CD4-positive, alpha-beta T cell (primary cell): ENCODE data around the gene LRRC46. TPM values are rescaled to one million over a fixed set of nuclear protein-coding genes. Genes with fewer than 3 reads are reported as not detected.

Experiments
- ATAC-seq: fragments of 200-7000 bp; cut with Tn5 transposase; one replicate; pipeline ENCODE4 v1.10.0; 2022; ENCODE audit warnings: mild to moderate bottlenecking; ENCODE audit not compliant: poor library complexity
- CTCF ChIA-PET: fragments of 350-600 bp; sonication (Branson Sonifier 250); formaldehyde crosslinking; loops from one replicate; lab custom pipeline; 2021; ENCODE audit warnings: antibody characterized with exemption, inconsistent platforms; lab: Charles Lee
- POLR2A ChIA-PET: fragments of 350-600 bp; sonication (Branson Sonifier 250); formaldehyde crosslinking; loops from one replicate; lab custom pipeline; 2021; ENCODE audit warnings: antibody characterized with exemption, inconsistent platforms; lab: Charles Lee
- DNase-seq, 14 experiments: peaks; one replicate each; pipeline ENCODE4 v3.0.0-alpha.2; 2013 to 2020; ENCODE audit warnings: mixed read lengths in 2 of 14
- H3K27ac ChIP-seq, 2 donors: one replicate each; pipeline versions ENCODE4 v1.5.1 to v1.7.0; 2013; ENCODE audit warnings: low read length in 2 of 2, low read depth in 1 of 2, mild to moderate bottlenecking in 1 of 2
- H3K27me3 ChIP-seq, 2 experiments: 1 replicate in 1 of 2; 2 replicates in 1 of 2; pipeline versions ENCODE4 v1.6.1 to v1.7.0; 2013; ENCODE audit warnings: low read length in 2 of 2, control low read depth in 1 of 2, mild to moderate bottlenecking in 1 of 2, moderate library complexity in 1 of 2; ENCODE audit not compliant: insufficient read depth in 2 of 2, control insufficient read depth in 1 of 2
- H3K36me3 ChIP-seq: one replicate; pipeline ENCODE4 v1.6.1; 2013; ENCODE audit warnings: low read length, control low read depth; ENCODE audit not compliant: insufficient read depth
- H3K4me1 ChIP-seq: one replicate; pipeline ENCODE4 v1.6.1; 2013; ENCODE audit warnings: low read length, control low read depth; ENCODE audit not compliant: insufficient read depth
- H3K4me3 ChIP-seq: one replicate; pipeline ENCODE4 v1.5.1; 2013; ENCODE audit warnings: mild to moderate bottlenecking, low read length, moderate library complexity
- H3K9me3 ChIP-seq, 2 experiments: 1 replicate in 1 of 2; 2 replicates in 1 of 2; pipeline versions ENCODE4 v1.6.1 to v1.7.0; 2013; ENCODE audit warnings: low read length in 2 of 2, mild to moderate bottlenecking in 2 of 2, control low read depth in 1 of 2, moderate library complexity in 1 of 2; ENCODE audit not compliant: control insufficient read depth in 1 of 2, insufficient read depth in 1 of 2
- H3K27ac Mint-ChIP-seq: one replicate; pipeline ENCODE4 v1.8.0; 2020; ENCODE audit warnings: mixed read lengths
- H3K27me3 Mint-ChIP-seq: one replicate; pipeline ENCODE4 v1.8.0; 2021; ENCODE audit warnings: mixed read lengths
- H3K36me3 Mint-ChIP-seq: one replicate; pipeline ENCODE4 v1.8.0; 2021; ENCODE audit warnings: low read depth, mixed read lengths
- H3K4me1 Mint-ChIP-seq: one replicate; pipeline ENCODE4 v1.8.0; 2021; ENCODE audit warnings: low read depth, mixed read lengths
- H3K4me3 Mint-ChIP-seq: one replicate; pipeline ENCODE4 v1.8.0; 2020; ENCODE audit warnings: mild to moderate bottlenecking, mixed read lengths
- H3K9me3 Mint-ChIP-seq: one replicate; pipeline ENCODE4 v1.8.0; 2020; ENCODE audit warnings: mixed read lengths
- CTCF ChIP-seq: fragments of 200-600 bp; IDR thresholded peaks from one replicate; pipeline ENCODE4 v1.8.0; 2022; ENCODE audit warnings: antibody characterized with exemption, mild to moderate bottlenecking
- intact Hi-C, 2 experiments: fragments of 100-400 bp; cut with DNase I in 1 of 2; cut with micrococcal nuclease in 1 of 2; formaldehyde crosslinking; loops; one replicate each; pipeline versions ENCODE4 v1.15.1 to v1.9.0; 2023 to 2025; cut with DNase I, micrococcal nuclease
- total RNA-seq, 174 experiments: library from RNA in 2 of 174; stranded (reverse) in 2 of 174; gene quantifications; one replicate each; pipeline ENCODE4 v1.2.3 and lab custom pipeline; 2021 to 2026

The LRRC46 gene
- total RNA-seq, 2 experiments from 2014 or later = 0.42 to 0.85 TPM

GRCh38 chr17:47841488-47842291 is 10.2 kb downstream of the LRRC46 start:
- Histone ChIP-seq H3K27ac (no peak overlapping the region), H3K4me3 (peak overlapping the region; percentile 73), H3K4me1 (peaks cover 42% of the 10 kb centered on the region), H3K27me3 (peaks cover 25 to 26% of the 10 kb centered on the region in 2 experiments), H3K9me3 (no peaks in the 10 kb centered on the region), H3K36me3 (peaks cover 17% of the 10 kb centered on the region)
- Mint-ChIP-seq H3K4me1 (peaks cover 26% of the 10 kb centered on the region), H3K4me3 (peak overlapping the region; percentile 94), H3K27me3 (peaks cover 30% of the 10 kb centered on the region), H3K27ac (peak overlapping the region; percentile 41), H3K9me3 (no peaks in the 10 kb centered on the region), H3K36me3 (no peaks in the 10 kb centered on the region)
- peak; percentile 25 for TF ChIP-seq CTCF
- CTCF ChIA-PET = interaction anchor here (0.8 to 8.4 kb wide), 17 partner anchors 10 to 777 kb away, joined by 3 to 86 read pairs (median 6); partner anchors contain the start of genes CDK5RAP3, LRRC46, MRPL10 and OSBPL7
- ATAC-seq (no peak), DNase-seq (peak in 2 of 14 experiments; percentile 27 to 32)
- POLR2A ChIA-PET = interaction anchor here (0.9 to 4.6 kb wide), 13 partner anchors 9 to 129 kb away, joined by 3 to 46 read pairs (median 5); partner anchors contain the start of genes CDK5RAP3, LRRC46, MRPL10 and OSBPL7
- intact Hi-C loops = loop anchor here (1.0 to 10.0 kb wide), 5 partner anchors 49 to 778 kb away; partner anchors contain the start of genes CDK5RAP3 (in 2 of the 2), HOXB7 (in 1 of the 2) and HOXB8 (in 1 of the 2)

GRCh38 chr17:47843391-47843730 is 11.9 kb downstream of the LRRC46 start:
- H3K36me3 Mint-ChIP-seq = no peaks in the 10 kb centered on the region
- Histone ChIP-seq H3K36me3 (peaks cover 6% of the 10 kb centered on the region), H3K27ac (no peak overlapping the region), H3K4me3 (no peak overlapping the region), H3K9me3 (peaks cover 0 to 9% of the 10 kb centered on the region in 2 experiments), H3K4me1 (peaks cover 56% of the 10 kb centered on the region), H3K27me3 (peaks cover 42% of the 10 kb centered on the region in 2 experiments)
- POLR2A ChIA-PET = interaction anchor here (4.3 to 4.6 kb wide), 2 partner anchors 47 to 52 kb away, joined by 41 to 46 read pairs; partner anchors contain the start of gene SP2
- no peak overlapping the region for H3K27ac Mint-ChIP-seq
- CTCF ChIA-PET = interaction anchor here (0.7 to 8.4 kb wide), 14 partner anchors 9 to 107 kb away, joined by 3 to 86 read pairs (median 6); partner anchors contain the start of genes LRRC46, MRPL10, OSBPL7 and PNPO
- H3K4me3 Mint-ChIP-seq = no peak overlapping the region
- H3K27me3 Mint-ChIP-seq = peaks cover 41% of the 10 kb centered on the region
- ATAC-seq (no peak), DNase-seq (no peak)
- intact Hi-C loops = loop anchor here (2.0 to 10.0 kb wide), 3 partner anchors 127 to 771 kb away; partner anchors contain the start of genes CDK5RAP3 (in 1 of the 2), HOXB7 (in 1 of the 2) and HOXB8 (in 1 of the 2)
- H3K4me1 Mint-ChIP-seq = peaks cover 34% of the 10 kb centered on the region
- TF ChIP-seq CTCF = no peak
- H3K9me3 Mint-ChIP-seq = no peaks in the 10 kb centered on the region

GRCh38 chr17:47844227-47844626 is 12.8 kb downstream of the LRRC46 start:
- H3K27me3 ChIP-seq = peaks cover 47 to 50% of the 10 kb centered on the region in 2 experiments
- H3K4me3 ChIP-seq = no peak overlapping the region
- ChIA-PET POLR2A (interaction anchor here (4.3 to 4.6 kb wide), 2 partner anchors 46 to 51 kb away, joined by 41 to 46 read pairs; partner anchors contain the start of gene SP2), CTCF (interaction anchor here (0.5 to 8.4 kb wide), 2 partner anchors 45 to 70 kb away, joined by 3 to 86 read pairs; no protein-coding TSS in a partner anchor)
- no peaks in the 10 kb centered on the region for H3K36me3 ChIP-seq
- H3K27me3 Mint-ChIP-seq = peaks cover 50% of the 10 kb centered on the region
- no peaks in the 10 kb centered on the region for H3K36me3 Mint-ChIP-seq
- no peak for TF ChIP-seq CTCF
- H3K4me1 Mint-ChIP-seq = peaks cover 34% of the 10 kb centered on the region
- ATAC-seq (no peak), DNase-seq (no peak)
- H3K4me3 Mint-ChIP-seq = no peak overlapping the region
- no peak overlapping the region for H3K27ac ChIP-seq
- intact Hi-C loops = loop anchor here (5.0 to 10.0 kb wide), 2 partner anchors 173 to 771 kb away; partner anchors contain the start of genes HOXB7 (in 1 of the 2) and HOXB8 (in 1 of the 2)
- peaks cover 0 to 9% of the 10 kb centered on the region in 2 experiments for H3K9me3 ChIP-seq
- H3K9me3 Mint-ChIP-seq = no peaks in the 10 kb centered on the region
- no peak overlapping the region for H3K27ac Mint-ChIP-seq
- peaks cover 56% of the 10 kb centered on the region for H3K4me1 ChIP-seq
